HG03108 (cell line): ENCODE measurements around the gene MBTD1.
A peak's percentile ranks its signal among the peaks of the same experiment; 100 is the strongest.

Experiments used
- ATAC-seq: cut with Tn5 transposase; IDR thresholded peaks from one replicate; pipeline ENCODE4 v1.9.1; 2021; ENCODE audit warnings: moderate library complexity; ENCODE audit not compliant: unreplicated experiment

The MBTD1 gene

GRCh38 chr17:51150932-51151331 lies 108.9 kb downstream of the MBTD1 start:
- no peak for ATAC-seq

GRCh38 chr17:51149163-51149562 lies 110.7 kb downstream of the MBTD1 start:
- no peak for ATAC-seq

GRCh38 chr17:51147650-51148049 lies 112.2 kb downstream of the MBTD1 start:
- no peak for ATAC-seq

GRCh38 chr17:51144266-51145022 lies 115.4 kb downstream of the MBTD1 start:
- no peak for ATAC-seq

GRCh38 chr17:51142597-51142996 lies 117.3 kb downstream of the MBTD1 start:
- no peak for ATAC-seq

- ATAC-seq: no peak
Observed at GRCh38 chr17:51135956-51136355, 123.9 kb downstream of the MBTD1 start.

GRCh38 chr17:51133365-51133764 lies 126.5 kb downstream of the MBTD1 start:
- no peak for ATAC-seq

GRCh38 chr17:51132964-51133319 lies 126.9 kb downstream of the MBTD1 start:
- ATAC-seq: peak; percentile 66

GRCh38 chr17:51128076-51128475 lies 131.8 kb downstream of the MBTD1 start:
- no peak for ATAC-seq
